ENCODE data around the gene PLD2.

The PLD2 gene

DNA sequence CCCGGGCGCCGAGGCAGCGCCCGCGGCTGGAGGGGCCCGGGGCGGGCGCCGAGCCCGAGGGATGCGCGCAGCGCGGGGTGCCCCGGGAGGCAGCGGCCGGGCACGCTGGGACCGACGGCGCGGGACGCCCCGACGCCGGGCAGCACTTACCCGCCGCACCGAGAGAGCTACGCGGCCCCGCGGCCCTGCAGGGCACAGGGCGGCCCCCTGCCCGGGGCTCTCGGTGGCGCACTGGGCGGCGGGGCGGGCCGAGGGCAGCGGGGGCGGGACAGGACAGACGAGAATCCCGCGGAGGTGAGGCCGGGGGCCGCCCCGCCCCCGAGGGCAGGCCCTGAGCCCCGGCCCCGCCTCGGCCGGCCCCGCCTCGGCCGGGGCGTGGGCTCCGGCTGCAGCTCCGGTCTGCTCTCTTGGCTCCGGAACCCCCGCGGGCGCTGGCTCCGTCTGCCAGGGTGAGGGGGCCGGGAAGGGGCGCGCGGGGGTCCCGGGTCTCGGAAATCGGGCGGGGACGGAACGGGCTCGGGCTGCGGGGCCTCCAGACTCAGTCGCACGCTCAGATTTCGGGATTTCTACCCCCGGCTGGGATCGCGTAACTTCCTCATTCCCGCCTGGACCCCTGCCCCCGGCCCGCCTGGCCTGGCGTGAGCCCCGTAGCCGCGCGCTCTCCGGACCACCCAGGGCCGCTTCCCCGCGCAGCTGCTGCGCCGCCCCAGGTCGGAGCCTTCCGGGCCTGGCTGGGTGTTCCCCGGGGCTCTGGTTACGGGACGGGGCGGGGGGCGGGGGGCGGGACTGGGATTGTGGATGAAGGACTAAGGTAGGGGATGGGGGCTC lies at the start of gene PLD2 (continued):
- TF ChIP-seq ZNF707 (tag by site-specific recombination; IDR thresholded peaks at IDR 0.05) (no peak), ZNF221 (tag by site-specific recombination; IDR thresholded peaks at IDR 0.05; ENCODE audit: borderline replicate concordance) (no peak), PRDM1 (tag by site-specific recombination; IDR thresholded peaks at IDR 0.05) (no peak), ZNF843 (tag by site-specific recombination; IDR thresholded peaks at IDR 0.05) (no peak), SP2 (tag by site-specific recombination; IDR thresholded peaks at IDR 0.05) (no peak), GLI2 (tag by site-specific recombination; IDR thresholded peaks at IDR 0.05; ENCODE audit: borderline replicate concordance, low read depth) (no peak), ZNF596 (tag by site-specific recombination; IDR thresholded peaks at IDR 0.05) (peak; percentile 41; the same call in 1 of the 2 replicates), ZNF654 (tag by site-specific recombination; IDR thresholded peaks at IDR 0.05; ENCODE audit: low read depth) (no peak), ZNF324 (tag by site-specific recombination; IDR thresholded peaks at IDR 0.05) (no peak), ZNF473 (tag by site-specific recombination; IDR thresholded peaks at IDR 0.05) (no peak), ZBTB20 (tag by site-specific recombination; IDR thresholded peaks at IDR 0.05) (peak; percentile 50), ZNF132 (tag by site-specific recombination; IDR thresholded peaks at IDR 0.05; ENCODE audit: borderline replicate concordance) (no peak), ZNF416 (tag by site-specific recombination; IDR thresholded peaks at IDR 0.05) (no peak), ZNF571 (tag by site-specific recombination; IDR thresholded peaks at IDR 0.05) (no peak), ZNF514 (tag by site-specific recombination; IDR thresholded peaks at IDR 0.05) (no peak), ZSCAN23 (tag by site-specific recombination; IDR thresholded peaks at IDR 0.05) (no peak), ZSCAN30 (tag by site-specific recombination; IDR thresholded peaks at IDR 0.05) (no peak)
- TF ChIP-seq, protein P1, sequence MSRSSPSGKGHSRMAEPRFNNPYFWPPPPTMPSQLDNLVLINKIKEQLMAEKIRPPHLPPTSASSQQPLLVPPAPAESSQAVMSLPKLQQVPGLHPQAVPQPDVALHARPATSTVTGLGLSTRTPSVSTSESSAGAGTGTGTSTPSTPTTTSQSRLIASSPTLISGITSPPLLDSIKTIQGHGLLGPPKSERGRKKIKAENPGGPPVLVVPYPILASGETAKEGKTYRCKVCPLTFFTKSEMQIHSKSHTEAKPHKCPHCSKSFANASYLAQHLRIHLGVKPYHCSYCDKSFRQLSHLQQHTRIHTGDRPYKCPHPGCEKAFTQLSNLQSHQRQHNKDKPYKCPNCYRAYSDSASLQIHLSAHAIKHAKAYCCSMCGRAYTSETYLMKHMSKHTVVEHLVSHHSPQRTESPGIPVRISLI (tag by site-specific recombination; IDR thresholded peaks at IDR 0.05): no peak
- TF ChIP-seq, protein P2, sequence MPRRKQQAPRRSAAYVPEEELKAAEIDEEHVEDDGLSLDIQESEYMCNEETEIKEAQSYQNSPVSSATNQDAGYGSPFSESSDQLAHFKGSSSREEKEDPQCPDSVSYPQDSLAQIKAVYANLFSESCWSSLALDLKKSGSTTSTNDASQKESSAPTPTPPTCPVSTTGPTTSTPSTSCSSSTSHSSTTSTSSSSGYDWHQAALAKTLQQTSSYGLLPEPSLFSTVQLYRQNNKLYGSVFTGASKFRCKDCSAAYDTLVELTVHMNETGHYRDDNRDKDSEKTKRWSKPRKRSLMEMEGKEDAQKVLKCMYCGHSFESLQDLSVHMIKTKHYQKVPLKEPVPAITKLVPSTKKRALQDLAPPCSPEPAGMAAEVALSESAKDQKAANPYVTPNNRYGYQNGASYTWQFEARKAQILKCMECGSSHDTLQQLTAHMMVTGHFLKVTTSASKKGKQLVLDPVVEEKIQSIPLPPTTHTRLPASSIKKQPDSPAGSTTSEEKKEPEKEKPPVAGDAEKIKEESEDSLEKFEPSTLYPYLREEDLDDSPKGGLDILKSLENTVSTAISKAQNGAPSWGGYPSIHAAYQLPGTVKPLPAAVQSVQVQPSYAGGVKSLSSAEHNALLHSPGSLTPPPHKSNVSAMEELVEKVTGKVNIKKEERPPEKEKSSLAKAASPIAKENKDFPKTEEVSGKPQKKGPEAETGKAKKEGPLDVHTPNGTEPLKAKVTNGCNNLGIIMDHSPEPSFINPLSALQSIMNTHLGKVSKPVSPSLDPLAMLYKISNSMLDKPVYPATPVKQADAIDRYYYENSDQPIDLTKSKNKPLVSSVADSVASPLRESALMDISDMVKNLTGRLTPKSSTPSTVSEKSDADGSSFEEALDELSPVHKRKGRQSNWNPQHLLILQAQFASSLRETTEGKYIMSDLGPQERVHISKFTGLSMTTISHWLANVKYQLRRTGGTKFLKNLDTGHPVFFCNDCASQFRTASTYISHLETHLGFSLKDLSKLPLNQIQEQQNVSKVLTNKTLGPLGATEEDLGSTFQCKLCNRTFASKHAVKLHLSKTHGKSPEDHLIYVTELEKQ (tag by site-specific recombination; IDR thresholded peaks at IDR 0.05; ENCODE audit: borderline replicate concordance): no peak
- TF ChIP-seq, protein P3, sequence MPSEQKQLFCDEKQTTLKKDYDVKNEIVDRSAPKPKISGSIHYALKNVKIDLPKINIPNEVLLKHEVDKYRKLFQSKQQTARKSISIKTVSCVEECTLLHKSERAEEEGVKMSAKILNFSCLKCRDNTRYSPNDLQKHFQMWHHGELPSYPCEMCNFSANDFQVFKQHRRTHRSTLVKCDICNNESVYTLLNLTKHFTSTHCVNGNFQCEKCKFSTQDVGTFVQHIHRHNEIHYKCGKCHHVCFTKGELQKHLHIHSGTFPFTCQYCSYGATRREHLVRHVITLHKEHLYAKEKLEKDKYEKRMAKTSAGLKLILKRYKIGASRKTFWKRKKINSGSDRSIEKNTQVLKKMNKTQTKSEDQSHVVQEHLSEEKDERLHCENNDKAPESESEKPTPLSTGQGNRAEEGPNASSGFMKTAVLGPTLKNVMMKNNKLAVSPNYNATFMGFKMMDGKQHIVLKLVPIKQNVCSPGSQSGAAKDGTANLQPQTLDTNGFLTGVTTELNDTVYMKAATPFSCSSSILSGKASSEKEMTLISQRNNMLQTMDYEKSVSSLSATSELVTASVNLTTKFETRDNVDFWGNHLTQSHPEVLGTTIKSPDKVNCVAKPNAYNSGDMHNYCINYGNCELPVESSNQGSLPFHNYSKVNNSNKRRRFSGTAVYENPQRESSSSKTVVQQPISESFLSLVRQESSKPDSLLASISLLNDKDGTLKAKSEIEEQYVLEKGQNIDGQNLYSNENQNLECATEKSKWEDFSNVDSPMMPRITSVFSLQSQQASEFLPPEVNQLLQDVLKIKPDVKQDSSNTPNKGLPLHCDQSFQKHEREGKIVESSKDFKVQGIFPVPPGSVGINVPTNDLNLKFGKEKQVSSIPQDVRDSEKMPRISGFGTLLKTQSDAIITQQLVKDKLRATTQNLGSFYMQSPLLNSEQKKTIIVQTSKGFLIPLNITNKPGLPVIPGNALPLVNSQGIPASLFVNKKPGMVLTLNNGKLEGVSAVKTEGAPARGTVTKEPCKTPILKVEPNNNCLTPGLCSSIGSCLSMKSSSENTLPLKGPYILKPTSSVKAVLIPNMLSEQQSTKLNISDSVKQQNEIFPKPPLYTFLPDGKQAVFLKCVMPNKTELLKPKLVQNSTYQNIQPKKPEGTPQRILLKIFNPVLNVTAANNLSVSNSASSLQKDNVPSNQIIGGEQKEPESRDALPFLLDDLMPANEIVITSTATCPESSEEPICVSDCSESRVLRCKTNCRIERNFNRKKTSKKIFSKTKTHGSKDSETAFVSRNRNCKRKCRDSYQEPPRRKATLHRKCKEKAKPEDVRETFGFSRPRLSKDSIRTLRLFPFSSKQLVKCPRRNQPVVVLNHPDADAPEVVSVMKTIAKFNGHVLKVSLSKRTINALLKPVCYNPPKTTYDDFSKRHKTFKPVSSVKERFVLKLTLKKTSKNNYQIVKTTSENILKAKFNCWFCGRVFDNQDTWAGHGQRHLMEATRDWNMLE (tag by site-specific recombination; conservative IDR thresholded peaks at IDR 0.05; ENCODE audit: low read depth): no peak
- TF ChIP-seq, protein P4, sequence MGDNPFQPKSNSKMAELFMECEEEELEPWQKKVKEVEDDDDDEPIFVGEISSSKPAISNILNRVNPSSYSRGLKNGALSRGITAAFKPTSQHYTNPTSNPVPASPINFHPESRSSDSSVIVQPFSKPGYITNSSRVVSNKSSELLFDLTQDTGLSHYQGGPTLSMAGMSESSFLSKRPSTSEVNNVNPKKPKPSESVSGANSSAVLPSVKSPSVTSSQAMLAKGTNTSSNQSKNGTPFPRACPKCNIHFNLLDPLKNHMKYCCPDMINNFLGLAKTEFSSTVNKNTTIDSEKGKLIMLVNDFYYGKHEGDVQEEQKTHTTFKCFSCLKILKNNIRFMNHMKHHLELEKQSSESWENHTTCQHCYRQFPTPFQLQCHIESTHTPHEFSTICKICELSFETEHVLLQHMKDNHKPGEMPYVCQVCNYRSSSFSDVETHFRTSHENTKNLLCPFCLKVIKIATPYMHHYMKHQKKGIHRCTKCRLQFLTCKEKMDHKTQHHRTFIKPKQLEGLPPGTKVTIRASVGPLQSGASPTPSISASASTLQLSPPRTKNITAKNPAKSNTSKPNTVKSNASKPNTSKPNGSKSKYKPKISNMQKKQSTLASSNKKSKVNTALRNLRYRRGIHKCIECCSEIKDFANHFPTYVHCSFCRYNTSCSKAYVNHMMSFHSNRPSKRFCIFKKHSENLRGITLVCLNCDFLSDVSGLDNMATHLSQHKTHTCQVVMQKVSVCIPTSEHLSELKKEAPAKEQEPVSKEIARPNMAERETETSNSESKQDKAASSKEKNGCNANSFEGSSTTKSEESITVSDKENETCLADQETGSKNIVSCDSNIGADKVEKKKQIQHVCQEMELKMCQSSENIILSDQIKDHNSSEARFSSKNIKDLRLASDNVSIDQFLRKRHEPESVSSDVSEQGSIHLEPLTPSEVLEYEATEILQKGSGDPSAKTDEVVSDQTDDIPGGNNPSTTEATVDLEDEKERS (tag by site-specific recombination; IDR thresholded peaks at IDR 0.05): no peak
- TF ChIP-seq, protein P5, sequence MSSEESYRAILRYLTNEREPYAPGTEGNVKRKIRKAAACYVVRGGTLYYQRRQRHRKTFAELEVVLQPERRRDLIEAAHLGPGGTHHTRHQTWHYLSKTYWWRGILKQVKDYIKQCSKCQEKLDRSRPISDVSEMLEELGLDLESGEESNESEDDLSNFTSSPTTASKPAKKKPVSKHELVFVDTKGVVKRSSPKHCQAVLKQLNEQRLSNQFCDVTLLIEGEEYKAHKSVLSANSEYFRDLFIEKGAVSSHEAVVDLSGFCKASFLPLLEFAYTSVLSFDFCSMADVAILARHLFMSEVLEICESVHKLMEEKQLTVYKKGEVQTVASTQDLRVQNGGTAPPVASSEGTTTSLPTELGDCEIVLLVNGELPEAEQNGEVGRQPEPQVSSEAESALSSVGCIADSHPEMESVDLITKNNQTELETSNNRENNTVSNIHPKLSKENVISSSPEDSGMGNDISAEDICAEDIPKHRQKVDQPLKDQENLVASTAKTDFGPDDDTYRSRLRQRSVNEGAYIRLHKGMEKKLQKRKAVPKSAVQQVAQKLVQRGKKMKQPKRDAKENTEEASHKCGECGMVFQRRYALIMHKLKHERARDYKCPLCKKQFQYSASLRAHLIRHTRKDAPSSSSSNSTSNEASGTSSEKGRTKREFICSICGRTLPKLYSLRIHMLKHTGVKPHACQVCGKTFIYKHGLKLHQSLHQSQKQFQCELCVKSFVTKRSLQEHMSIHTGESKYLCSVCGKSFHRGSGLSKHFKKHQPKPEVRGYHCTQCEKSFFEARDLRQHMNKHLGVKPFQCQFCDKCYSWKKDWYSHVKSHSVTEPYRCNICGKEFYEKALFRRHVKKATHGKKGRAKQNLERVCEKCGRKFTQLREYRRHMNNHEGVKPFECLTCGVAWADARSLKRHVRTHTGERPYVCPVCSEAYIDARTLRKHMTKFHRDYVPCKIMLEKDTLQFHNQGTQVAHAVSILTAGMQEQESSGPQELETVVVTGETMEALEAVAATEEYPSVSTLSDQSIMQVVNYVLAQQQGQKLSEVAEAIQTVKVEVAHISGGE (tag by site-specific recombination; conservative IDR thresholded peaks at IDR 0.05; ENCODE audit: low read depth): no peak
- TF ChIP-seq, protein P6, sequence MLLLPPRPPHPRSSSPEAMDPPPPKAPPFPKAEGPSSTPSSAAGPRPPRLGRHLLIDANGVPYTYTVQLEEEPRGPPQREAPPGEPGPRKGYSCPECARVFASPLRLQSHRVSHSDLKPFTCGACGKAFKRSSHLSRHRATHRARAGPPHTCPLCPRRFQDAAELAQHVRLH (tag by site-specific recombination; IDR thresholded peaks at IDR 0.05): no peak

All from HEK293 (cell line).